ENCODE measurements around the gene LRRN2.

DNA sequence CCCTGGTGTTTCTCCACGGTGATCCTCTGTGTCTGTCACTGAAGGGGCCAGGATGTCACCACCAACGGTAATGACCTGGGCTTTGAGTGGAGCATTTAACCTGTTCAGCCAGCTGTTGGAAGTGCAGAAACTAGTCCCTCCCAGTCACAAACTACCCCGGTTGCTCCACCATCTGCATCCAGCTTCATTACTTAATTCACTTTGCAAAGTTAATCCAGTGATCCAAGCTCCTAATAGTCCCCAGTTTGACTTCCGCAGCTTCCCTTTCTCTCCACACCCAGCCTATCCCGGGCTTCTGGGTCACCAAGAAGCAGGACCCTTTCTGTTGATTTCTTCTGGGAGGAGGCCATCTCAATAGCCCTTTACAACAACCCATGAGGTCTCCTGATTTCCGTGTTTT is 105.9 kb downstream of the LRRN2 start:
- TF ChIP-seq, protein P1, sequence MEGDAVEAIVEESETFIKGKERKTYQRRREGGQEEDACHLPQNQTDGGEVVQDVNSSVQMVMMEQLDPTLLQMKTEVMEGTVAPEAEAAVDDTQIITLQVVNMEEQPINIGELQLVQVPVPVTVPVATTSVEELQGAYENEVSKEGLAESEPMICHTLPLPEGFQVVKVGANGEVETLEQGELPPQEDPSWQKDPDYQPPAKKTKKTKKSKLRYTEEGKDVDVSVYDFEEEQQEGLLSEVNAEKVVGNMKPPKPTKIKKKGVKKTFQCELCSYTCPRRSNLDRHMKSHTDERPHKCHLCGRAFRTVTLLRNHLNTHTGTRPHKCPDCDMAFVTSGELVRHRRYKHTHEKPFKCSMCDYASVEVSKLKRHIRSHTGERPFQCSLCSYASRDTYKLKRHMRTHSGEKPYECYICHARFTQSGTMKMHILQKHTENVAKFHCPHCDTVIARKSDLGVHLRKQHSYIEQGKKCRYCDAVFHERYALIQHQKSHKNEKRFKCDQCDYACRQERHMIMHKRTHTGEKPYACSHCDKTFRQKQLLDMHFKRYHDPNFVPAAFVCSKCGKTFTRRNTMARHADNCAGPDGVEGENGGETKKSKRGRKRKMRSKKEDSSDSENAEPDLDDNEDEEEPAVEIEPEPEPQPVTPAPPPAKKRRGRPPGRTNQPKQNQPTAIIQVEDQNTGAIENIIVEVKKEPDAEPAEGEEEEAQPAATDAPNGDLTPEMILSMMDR (conservative IDR thresholded peaks at IDR 0.05; ENCODE audit: low read depth, low read length), result no peak
- TF ChIP-seq EZH2phosphoT487 (IDR thresholded peaks at IDR 0.05; ENCODE audit: borderline replicate concordance, low read length) (no peak), EZH2 (IDR thresholded peaks at IDR 0.05; ENCODE audit: low read length, unreplicated experiment) (no peak)
